Subcutaneous abdominal adipose tissue (tissue), 5 donors: ENCODE measurements around the gene CACNA1I.

Source experiments
- H3K27ac ChIP-seq: one replicate; pipeline ENCODE4 v1.7.0; 2013; ENCODE audit warnings: low read depth, mild to moderate bottlenecking, inconsistent platforms, low read length, moderate library complexity
- H3K27me3 ChIP-seq, 5 donors: one replicate each; pipeline ENCODE4 v1.7.0; 2013; ENCODE audit warnings: low read length in 5 of 5, inconsistent platforms in 1 of 5; ENCODE audit not compliant: control insufficient read depth in 5 of 5, insufficient read depth in 4 of 5
- H3K36me3 ChIP-seq, 5 donors: one replicate each; pipeline ENCODE4 v1.7.0; 2013; ENCODE audit warnings: low read length in 5 of 5; ENCODE audit not compliant: control insufficient read depth in 5 of 5, insufficient read depth in 5 of 5
- H3K4me1 ChIP-seq, 5 donors: one replicate each; pipeline ENCODE4 v1.7.0; 2013; ENCODE audit warnings: low read length in 5 of 5, mild to moderate bottlenecking in 3 of 5, moderate library complexity in 1 of 5; ENCODE audit not compliant: control insufficient read depth in 5 of 5, insufficient read depth in 5 of 5
- H3K4me3 ChIP-seq, 5 donors: one replicate each; pipeline ENCODE4 v1.7.0; 2013; ENCODE audit warnings: low read length in 5 of 5, low read depth in 1 of 5
- H3K9ac ChIP-seq, 5 donors: one replicate each; pipeline ENCODE4 v1.7.0; 2013; ENCODE audit warnings: low read length in 5 of 5, mild to moderate bottlenecking in 4 of 5, moderate library complexity in 3 of 5
- H3K9me3 ChIP-seq, 5 donors: one replicate each; pipeline ENCODE4 v1.7.0; 2013; ENCODE audit warnings: low read length in 5 of 5; ENCODE audit not compliant: control insufficient read depth in 5 of 5
- donor health status: healthy.
- donor health status: healthy.
- donor health status: healthy.
- donor health status: healthy.
- donor health status: healthy.

CACNA1I gene

DNA sequence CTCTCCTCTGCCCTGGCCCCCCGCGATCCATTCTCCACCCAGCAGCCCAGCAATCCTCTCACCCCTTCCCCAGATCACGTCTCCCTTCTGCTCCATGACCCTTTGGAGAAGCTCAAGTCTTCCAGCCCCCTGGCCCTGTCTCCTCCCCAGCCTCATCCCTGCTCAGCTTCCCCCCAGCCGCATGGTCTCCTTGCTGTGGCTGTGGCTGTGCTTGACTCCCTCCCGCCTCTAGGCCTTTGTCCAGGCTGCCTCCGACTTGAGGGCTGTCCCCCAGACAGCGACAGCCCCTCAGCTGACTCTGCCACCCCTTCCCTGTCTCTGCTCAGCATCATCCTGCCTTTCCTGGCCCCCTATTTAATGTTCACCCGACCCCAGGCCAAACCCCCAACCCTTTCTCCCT lies 59.3 kb downstream of the CACNA1I start:
- Histone ChIP-seq H3K36me3 (no peaks in the 10 kb centered on the region), H3K9ac (no peak overlapping the region), H3K27me3 (peaks cover 5 to 42% (median 31%) of the 10 kb centered on the region in 5 donors), H3K9me3 (peaks cover 2 to 12% (median 7%) of the 10 kb centered on the region in 5 donors), H3K27ac (no peak overlapping the region), H3K4me3 (no peak overlapping the region), H3K4me1 (no peaks in the 10 kb centered on the region)

DNA sequence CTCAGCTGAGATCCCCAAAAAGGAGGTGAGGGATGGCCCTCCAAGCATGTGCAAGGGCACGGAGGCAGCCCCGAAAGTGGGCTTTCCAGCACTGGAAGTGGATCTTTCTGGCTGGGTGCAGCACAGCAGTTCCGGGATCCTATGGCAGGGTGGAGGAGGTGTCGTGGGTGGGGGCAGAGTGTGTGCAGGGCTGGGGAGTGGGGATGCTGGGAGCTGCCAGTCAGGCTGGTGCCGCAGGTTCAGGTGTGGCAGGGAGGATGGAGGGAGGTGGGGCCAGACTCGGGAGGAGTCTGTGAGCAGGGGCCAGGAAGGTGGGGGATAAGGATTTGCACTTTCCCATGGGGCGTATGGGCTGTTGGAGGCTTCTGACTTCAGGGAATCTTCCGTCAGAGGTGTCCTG lies 60.2 kb downstream of the CACNA1I start:
- no peaks in the 10 kb centered on the region for H3K36me3 ChIP-seq
- peaks cover 5 to 36% (median 31%) of the 10 kb centered on the region in 5 donors for H3K27me3 ChIP-seq

DNA sequence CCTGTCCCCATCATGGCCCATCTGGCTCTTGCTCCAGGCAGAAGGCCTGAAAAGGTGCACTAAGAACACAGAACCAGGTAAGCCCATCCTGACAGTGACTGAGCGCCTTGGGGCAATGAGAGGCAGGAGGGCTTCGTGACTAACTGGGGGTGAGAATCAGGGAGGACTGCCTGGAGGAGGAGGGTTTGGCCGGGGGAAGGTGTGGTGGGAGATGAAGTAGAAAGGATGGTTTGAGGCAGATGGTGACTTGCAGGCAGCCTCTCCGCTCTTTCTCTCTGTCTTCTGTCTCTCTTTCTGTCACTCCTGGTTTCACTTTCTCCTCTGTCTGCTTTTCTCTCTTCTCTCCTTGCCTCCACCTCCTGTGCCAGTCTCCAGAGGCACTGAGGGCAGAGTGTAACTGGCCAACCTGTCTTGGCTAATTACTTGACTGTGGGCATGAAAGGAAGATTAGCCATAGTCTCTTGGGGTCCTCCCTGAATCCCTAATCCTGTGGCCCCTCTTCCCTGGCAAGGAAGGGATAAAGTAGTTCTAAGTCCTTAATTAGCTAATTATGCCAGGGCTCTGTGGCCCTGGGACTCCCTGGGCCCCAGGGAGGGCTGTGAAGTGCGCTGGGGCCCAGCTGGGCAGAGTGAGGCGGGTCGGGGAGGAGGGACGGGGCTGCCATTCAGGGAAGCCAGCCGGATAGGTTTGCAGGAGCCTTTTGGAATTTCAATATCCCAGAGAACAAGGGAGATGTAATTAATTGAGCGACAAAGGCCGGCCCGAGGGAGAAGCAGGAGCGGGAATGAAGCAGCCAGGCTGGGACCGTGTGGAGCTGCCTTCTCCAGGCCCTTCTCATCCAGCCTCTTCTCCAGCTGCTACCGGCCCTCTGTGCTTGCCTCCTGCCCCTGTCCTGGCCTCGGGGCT lies 61.1 kb downstream of the CACNA1I start:
- Histone ChIP-seq H3K27me3 (peaks cover 5 to 31% (median 29%) of the 10 kb centered on the region in 5 donors), H3K4me3 (no peak overlapping the region), H3K27ac (no peak overlapping the region), H3K9ac (no peak overlapping the region), H3K4me1 (no peaks in the 10 kb centered on the region), H3K9me3 (peaks cover 2 to 12% (median 7%) of the 10 kb centered on the region in 5 donors), H3K36me3 (no peaks in the 10 kb centered on the region)

More for the DNA sequence above, 60.2 kb downstream of the CACNA1I start:
- H3K9ac ChIP-seq: no peak overlapping the region
- no peaks in the 10 kb centered on the region for H3K4me1 ChIP-seq
- H3K9me3 ChIP-seq: peaks cover 2 to 12% (median 7%) of the 10 kb centered on the region in 5 donors
- H3K4me3 ChIP-seq: no peak overlapping the region
- H3K27ac ChIP-seq: no peak overlapping the region

DNA sequence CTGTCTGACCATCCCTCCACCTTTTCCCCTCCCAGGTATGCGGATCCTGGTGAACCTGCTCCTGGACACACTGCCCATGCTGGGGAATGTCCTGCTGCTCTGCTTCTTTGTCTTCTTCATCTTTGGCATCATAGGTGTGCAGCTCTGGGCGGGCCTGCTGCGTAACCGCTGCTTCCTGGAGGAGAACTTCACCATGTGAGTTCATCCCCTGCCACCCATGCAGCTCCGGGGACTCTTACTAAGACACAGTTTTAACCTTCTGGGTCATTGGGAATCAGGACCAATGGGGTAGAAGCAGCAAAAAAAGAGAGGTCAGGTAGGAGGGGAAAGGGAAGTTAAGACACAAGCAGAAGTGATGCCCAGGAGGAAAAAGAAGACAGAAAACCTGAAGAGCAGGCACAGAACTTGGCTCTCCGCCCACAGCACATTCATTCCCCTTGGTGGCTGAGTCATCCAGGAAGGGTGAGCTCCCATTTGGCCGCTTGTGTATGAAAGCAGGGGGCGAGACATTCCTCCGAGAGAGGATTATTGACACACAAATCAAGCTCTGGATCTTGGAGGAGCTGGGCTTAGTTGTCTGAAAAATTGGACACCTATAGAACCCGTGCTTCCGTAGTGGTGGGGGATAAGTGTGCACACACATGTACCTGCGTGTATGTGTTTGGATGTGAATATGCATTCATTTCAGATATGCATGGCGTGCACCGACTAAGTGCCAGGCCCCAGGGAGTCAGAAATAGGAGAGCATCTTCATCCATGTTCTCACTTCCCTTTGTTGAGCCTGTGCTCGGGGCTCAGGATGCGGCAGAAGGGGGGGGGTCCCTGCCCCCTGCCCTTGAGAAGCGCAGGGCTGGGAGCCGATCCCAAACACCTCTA lies 64.2 kb downstream of the CACNA1I start:
- peaks cover 2 to 13% (median 10%) of the 10 kb centered on the region in 5 donors for H3K27me3 ChIP-seq
- H3K9me3 ChIP-seq: peaks cover 5 to 15% (median 7%) of the 10 kb centered on the region in 5 donors
- H3K4me3 ChIP-seq: no peak overlapping the region
- H3K9ac ChIP-seq: no peak overlapping the region
- no peak overlapping the region for H3K27ac ChIP-seq
- no peaks in the 10 kb centered on the region for H3K36me3 ChIP-seq
- no peaks in the 10 kb centered on the region for H3K4me1 ChIP-seq

DNA sequence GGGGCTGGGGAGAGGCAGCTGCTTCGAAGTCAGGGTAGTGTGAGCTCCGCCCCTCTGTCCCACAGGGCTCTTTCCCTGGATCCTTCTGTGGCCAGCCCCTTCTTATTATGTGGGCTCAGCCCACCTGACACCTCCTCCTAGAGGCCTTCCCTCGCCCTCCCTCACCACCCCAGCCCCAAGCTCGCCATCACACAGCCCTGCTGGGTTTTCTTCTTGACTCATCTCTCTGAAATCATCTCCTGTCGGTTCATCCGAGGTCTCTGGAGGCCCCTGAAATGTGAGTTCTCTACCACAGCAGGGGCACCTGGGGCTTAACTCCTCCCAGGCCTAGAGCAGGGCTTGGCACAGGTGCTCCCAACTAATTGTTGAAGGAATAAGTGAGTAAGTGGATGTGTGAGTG lies 65.2 kb downstream of the CACNA1I start:
- no peaks in the 10 kb centered on the region for H3K4me1 ChIP-seq
- H3K9ac ChIP-seq: no peak overlapping the region
- no peaks in the 10 kb centered on the region for H3K36me3 ChIP-seq
- H3K27ac ChIP-seq: no peak overlapping the region
- H3K4me3 ChIP-seq: no peak overlapping the region
- H3K27me3 ChIP-seq: peaks cover 0 to 10% (median 7%) of the 10 kb centered on the region in 5 donors
- peaks cover 6 to 16% (median 7%) of the 10 kb centered on the region in 5 donors for H3K9me3 ChIP-seq

DNA sequence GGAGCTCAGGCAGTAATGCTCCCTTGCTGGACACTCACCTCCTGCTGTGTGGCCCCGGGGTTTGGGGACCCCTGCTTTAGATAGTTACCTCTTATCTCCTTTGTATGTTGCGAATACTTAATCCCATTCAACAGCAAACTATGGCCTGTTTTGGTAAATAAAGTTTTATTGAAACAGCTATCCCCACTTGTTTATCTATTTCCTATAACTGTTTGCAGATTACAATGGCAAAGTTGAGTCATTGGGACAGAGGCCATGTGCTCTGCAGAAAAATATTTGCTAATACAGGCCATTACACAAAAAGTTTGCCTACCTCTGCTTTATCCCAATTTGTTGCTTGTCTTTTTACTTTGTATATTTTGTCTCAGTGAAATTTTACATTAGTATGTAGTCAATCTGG lies 68.4 kb downstream of the CACNA1I start:
- H3K27ac ChIP-seq: no peak overlapping the region
- H3K9ac ChIP-seq: no peak overlapping the region
- H3K4me3 ChIP-seq: no peak overlapping the region
- peaks cover 7 to 18% (median 13%) of the 10 kb centered on the region in 5 donors for H3K27me3 ChIP-seq
- H3K9me3 ChIP-seq: peaks cover 0 to 9% (median 5%) of the 10 kb centered on the region in 5 donors
- no peaks in the 10 kb centered on the region for H3K36me3 ChIP-seq
- no peaks in the 10 kb centered on the region for H3K4me1 ChIP-seq

DNA sequence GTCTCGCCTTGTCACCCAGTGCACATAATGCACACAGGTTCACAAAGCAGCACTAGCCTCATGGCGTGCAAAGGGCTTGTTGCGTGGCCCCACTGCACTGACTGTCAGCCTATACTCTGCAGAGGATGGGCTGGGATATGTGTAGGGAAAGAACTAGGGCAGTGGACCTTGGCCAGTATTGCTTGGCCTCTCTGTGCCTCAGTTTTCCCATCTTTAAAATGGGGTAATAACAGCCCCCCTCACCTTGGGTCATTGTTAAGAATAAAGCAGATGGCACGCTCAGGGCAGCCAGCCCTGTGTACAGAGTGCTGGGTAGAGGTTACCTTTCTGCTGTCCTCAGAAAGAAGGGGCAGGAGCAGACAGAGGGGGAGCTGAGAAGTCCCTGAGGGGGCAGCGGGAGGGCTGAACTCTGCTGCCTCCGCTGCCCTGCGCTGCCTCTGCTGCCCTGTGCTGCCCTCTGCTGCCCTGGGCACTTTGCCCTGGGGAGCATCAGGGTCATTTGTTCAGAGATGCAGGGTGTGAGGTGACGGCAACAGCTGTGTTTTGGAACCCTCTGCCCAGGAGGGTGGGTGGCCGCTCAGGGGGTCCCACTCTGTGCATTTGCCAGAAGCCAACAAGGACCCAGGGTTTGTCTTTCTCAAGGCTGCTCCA lies 71.2 kb downstream of the CACNA1I start:
- Histone ChIP-seq H3K36me3 (no peaks in the 10 kb centered on the region), H3K4me1 (peaks cover 0 to 1% (median 0%) of the 10 kb centered on the region in 5 donors), H3K9me3 (peaks cover 0 to 4% (median 3%) of the 10 kb centered on the region in 5 donors), H3K9ac (no peak overlapping the region), H3K27me3 (peaks cover 7 to 19% (median 13%) of the 10 kb centered on the region in 5 donors), H3K27ac (no peak overlapping the region), H3K4me3 (no peak overlapping the region)

DNA sequence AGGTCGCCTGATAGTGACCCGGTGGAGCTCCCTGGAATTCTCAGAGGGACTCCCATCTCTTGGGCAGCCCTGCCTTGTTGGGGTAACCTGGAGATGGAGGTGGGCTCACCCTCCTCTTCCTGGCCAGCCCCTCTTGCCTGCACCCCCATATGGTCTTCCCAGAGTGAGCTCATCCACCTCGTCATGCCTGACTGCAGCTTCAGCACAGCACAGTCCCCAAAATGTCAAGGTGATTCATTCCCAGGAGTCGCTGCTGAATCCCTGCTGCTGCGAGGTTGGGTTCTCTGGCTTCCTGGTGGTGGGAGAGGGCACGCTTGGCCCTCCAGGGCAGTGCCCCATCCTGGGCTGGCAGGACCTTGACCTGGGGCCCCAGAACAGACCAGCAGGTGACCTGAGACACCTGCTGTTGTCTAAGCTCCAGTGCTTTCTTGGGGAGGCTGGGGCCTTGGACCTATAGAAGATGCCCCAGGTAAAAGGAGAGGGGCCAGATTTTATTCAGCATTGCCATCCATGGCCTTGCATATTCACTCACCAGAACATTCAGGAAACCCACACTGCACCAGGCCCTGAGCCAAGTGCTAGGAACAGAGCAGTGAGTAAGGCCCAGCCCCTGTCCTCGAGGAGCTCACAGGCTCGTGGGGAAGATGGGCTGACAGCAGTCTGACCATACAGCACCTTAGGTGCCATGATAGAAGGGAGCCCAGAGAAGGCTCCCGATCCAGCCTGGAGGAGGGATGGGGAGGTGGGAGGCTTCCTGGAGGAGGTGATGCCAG lies 72.9 kb downstream of the CACNA1I start:
- Histone ChIP-seq H3K27ac (no peak overlapping the region), H3K36me3 (no peaks in the 10 kb centered on the region), H3K4me3 (no peak overlapping the region), H3K9ac (no peak overlapping the region), H3K9me3 (peaks cover 0 to 4% (median 3%) of the 10 kb centered on the region in 5 donors), H3K4me1 (peaks cover 0 to 9% (median 1%) of the 10 kb centered on the region in 5 donors), H3K27me3 (peaks cover 7 to 19% (median 13%) of the 10 kb centered on the region in 5 donors)

DNA sequence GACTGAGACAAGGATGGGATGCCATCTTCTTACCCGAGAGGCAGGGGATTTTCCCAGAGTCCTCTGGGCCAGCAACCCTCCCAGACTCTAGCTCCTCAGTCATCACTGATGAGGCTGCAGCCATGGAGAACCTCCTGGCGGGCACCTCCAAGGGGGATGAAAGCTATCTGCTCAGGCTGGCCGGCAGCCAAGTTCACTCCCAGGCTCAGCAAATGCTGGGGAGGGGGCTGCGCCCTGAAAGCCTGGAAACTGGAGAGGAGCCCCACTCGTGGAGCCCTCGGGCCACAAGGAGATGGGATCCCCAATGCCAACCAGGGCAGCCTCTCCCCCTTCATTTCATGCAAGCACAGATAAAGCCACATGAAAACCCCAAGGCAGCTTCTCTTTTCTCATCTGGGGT lies 75.0 kb downstream of the CACNA1I start:
- H3K4me3 ChIP-seq: no peak overlapping the region

More for the DNA sequence above, 75.0 kb downstream of the CACNA1I start:
- Histone ChIP-seq H3K36me3 (no peaks in the 10 kb centered on the region), H3K27ac (no peak overlapping the region), H3K27me3 (peaks cover 7 to 19% (median 13%) of the 10 kb centered on the region in 5 donors), H3K4me1 (peaks cover 0 to 15% (median 1%) of the 10 kb centered on the region in 5 donors), H3K9ac (no peak overlapping the region), H3K9me3 (no peaks in the 10 kb centered on the region)
